Spinal cord (tissue), 10 donors: Measurements from ENCODE around the gene ROR2. TPM values are rescaled to one million over a fixed set of nuclear protein-coding genes. Genes with fewer than 3 reads are reported as not detected.

Experiments
- DNase-seq, 6 donors: peaks; one replicate each; pipeline versions ENCODE4 v3.0.0 to v3.0.0-alpha.2; 2013 to 2015; ENCODE audit warnings: low spot score in 6 of 6, low read depth in 4 of 6
- H3K27ac ChIP-seq: one replicate; pipeline ENCODE4 v1.5.1; 2013; ENCODE audit warnings: low read depth, low read length, control low read depth
- H3K27me3 ChIP-seq: one replicate; pipeline ENCODE4 v1.6.1; 2013; ENCODE audit warnings: low read length; ENCODE audit not compliant: control insufficient read depth, insufficient read depth
- H3K36me3 ChIP-seq: one replicate; pipeline ENCODE4 v1.6.1; 2013; ENCODE audit warnings: low read length; ENCODE audit not compliant: control insufficient read depth, insufficient read depth
- H3K4me1 ChIP-seq: one replicate; pipeline ENCODE4 v1.6.1; 2013; ENCODE audit warnings: low read length; ENCODE audit not compliant: control insufficient read depth, insufficient read depth
- H3K4me3 ChIP-seq: one replicate; pipeline ENCODE4 v1.5.1; 2013; ENCODE audit warnings: low read depth, low read length, control low read depth
- H3K9me3 ChIP-seq: one replicate; pipeline ENCODE4 v1.6.1; 2013; ENCODE audit warnings: low read length; ENCODE audit not compliant: control insufficient read depth, insufficient read depth
- WGBS: methylation state at CpG from one replicate; pipeline ENCODE4 v1.1.5; 2013; ENCODE audit warnings: missing lambda C conversion rate; ENCODE audit not compliant: insufficient coverage; 5-methylcytosine and 5-hydroxymethylcytosine counted together
- polyA plus RNA-seq, 2 donors: library from polyadenylated mRNA; unstranded; fragments of 120-200 nt; gene quantifications; one replicate each; pipeline ENCODE4 v1.2.1, GENCODE V29; 2013; ENCODE audit not compliant: insufficient read length in 2 of 2
- total RNA-seq, 2 donors: library from RNA; depleted of rRNA in 1 of 2; stranded (reverse); fragments of 120-200 nt in 1 of 2; fragments of >200 nt in 1 of 2; gene quantifications; one replicate each; pipeline versions ENCODE4 v1.2.3 to v1.2.4, GENCODE V29; 2013 to 2014
- donor health status: healthy.

ROR2 gene
- total and polyA plus RNA-seq, 4 donors = 3.1 to 20.6 (median 5.0) TPM

- no peak for DNase-seq
- Histone ChIP-seq H3K4me3 (no peak overlapping the region), H3K27me3 (no peaks in the 10 kb centered on the region), H3K36me3 (no peaks in the 10 kb centered on the region), H3K9me3 (no peaks in the 10 kb centered on the region), H3K4me1 (peaks cover 8% of the 10 kb centered on the region), H3K27ac (no peak overlapping the region)
- 64% methylated on average over 5 of the region's 14 CpGs for WGBS
Measured at GRCh38 chr9:91714874-91715615, 235.0 kb downstream of the ROR2 start.

GRCh38 chr9:91714020-91714806 lies 235.8 kb downstream of the ROR2 start:
- no peak overlapping the region for H3K27ac ChIP-seq

GRCh38 chr9:91712811-91713210 lies 237.2 kb downstream of the ROR2 start:
- Histone ChIP-seq H3K27ac (no peak overlapping the region), H3K27me3 (no peaks in the 10 kb centered on the region), H3K4me1 (peaks cover 8% of the 10 kb centered on the region), H3K36me3 (no peaks in the 10 kb centered on the region), H3K4me3 (no peak overlapping the region), H3K9me3 (no peaks in the 10 kb centered on the region)
- 81% methylated on average over 4 of the region's 7 CpGs for WGBS
- DNase-seq = no peak

More at GRCh38 chr9:91714020-91714806, 235.8 kb downstream of the ROR2 start:
- 13% methylated on average over 26 of the region's 39 CpGs for WGBS
- DNase-seq = peak in 3 of 6 donors; percentile 38 to 72 (median 67)
- Histone ChIP-seq H3K36me3 (no peaks in the 10 kb centered on the region), H3K4me3 (peak overlapping the region; percentile 31), H3K27me3 (no peaks in the 10 kb centered on the region), H3K4me1 (peaks cover 8% of the 10 kb centered on the region), H3K9me3 (no peaks in the 10 kb centered on the region)

- Histone ChIP-seq H3K27me3 (no peaks in the 10 kb centered on the region), H3K4me3 (no peak overlapping the region), H3K27ac (no peak overlapping the region), H3K4me1 (peaks cover 8% of the 10 kb centered on the region), H3K9me3 (no peaks in the 10 kb centered on the region), H3K36me3 (no peaks in the 10 kb centered on the region)
- DNase-seq = peak in 2 of 6 donors; percentile 28 to 36
- WGBS = 41% methylated on average over 2 of the region's 8 CpGs
Measured at GRCh38 chr9:91711755-91712601, 238.1 kb downstream of the ROR2 start.

GRCh38 chr9:91710158-91710557 lies 239.9 kb downstream of the ROR2 start:
- DNase-seq = no peak
- Histone ChIP-seq H3K27ac (no peak overlapping the region), H3K4me1 (peaks cover 7% of the 10 kb centered on the region), H3K4me3 (no peak overlapping the region), H3K36me3 (no peaks in the 10 kb centered on the region), H3K27me3 (no peaks in the 10 kb centered on the region), H3K9me3 (no peaks in the 10 kb centered on the region)
- no CpG with 5 or more reads among the region's 8 CpGs for WGBS

GRCh38 chr9:91705386-91705785 lies 244.6 kb downstream of the ROR2 start:
- H3K9me3 ChIP-seq = peaks cover 2% of the 10 kb centered on the region
- no peaks in the 10 kb centered on the region for H3K27me3 ChIP-seq
- H3K27ac ChIP-seq = no peak overlapping the region
- DNase-seq = no peak
- no peak overlapping the region for H3K4me3 ChIP-seq
- no CpG with 5 or more reads among the region's 1 CpG for WGBS
- no peaks in the 10 kb centered on the region for H3K36me3 ChIP-seq
- no peaks in the 10 kb centered on the region for H3K4me1 ChIP-seq

- H3K4me1 ChIP-seq = no peaks in the 10 kb centered on the region
- no CpG with 5 or more reads among the region's 5 CpGs for WGBS
Measured at GRCh38 chr9:91700475-91700874, 249.6 kb downstream of the ROR2 start.

GRCh38 chr9:91698266-91698665 lies 251.8 kb downstream of the ROR2 start:
- WGBS = no CpG with 5 or more reads among the region's 3 CpGs
- no peak overlapping the region for H3K27ac ChIP-seq
- H3K4me3 ChIP-seq = no peak overlapping the region
- no peaks in the 10 kb centered on the region for H3K36me3 ChIP-seq
- H3K4me1 ChIP-seq = no peaks in the 10 kb centered on the region
- no peaks in the 10 kb centered on the region for H3K27me3 ChIP-seq
- DNase-seq = no peak
- peaks cover 2% of the 10 kb centered on the region for H3K9me3 ChIP-seq

More at GRCh38 chr9:91700475-91700874, 249.6 kb downstream of the ROR2 start:
- no peak for DNase-seq
- Histone ChIP-seq H3K9me3 (peaks cover 2% of the 10 kb centered on the region), H3K27ac (no peak overlapping the region), H3K36me3 (no peaks in the 10 kb centered on the region), H3K27me3 (no peaks in the 10 kb centered on the region), H3K4me3 (no peak overlapping the region)

GRCh38 chr9:91697201-91697600 lies 252.8 kb downstream of the ROR2 start:
- 74% methylated on average over 3 of the region's 7 CpGs for WGBS
- Histone ChIP-seq H3K36me3 (no peaks in the 10 kb centered on the region), H3K27ac (no peak overlapping the region), H3K4me3 (no peak overlapping the region), H3K4me1 (no peaks in the 10 kb centered on the region), H3K27me3 (no peaks in the 10 kb centered on the region), H3K9me3 (peaks cover 2% of the 10 kb centered on the region)
- no peak for DNase-seq
